Measurements from ENCODE around the gene SPANXN5. TPM values are rescaled to one million over a fixed set of nuclear protein-coding genes. Genes with fewer than 3 reads are reported as not detected.
"Not testable (repeated sequence)": the region's sequence is repeated elsewhere in the genome, so short reads cannot be mapped to it uniquely, and the experiment has no call there.

The SPANXN5 gene
- not detected for polyA plus RNA-seq (ENCODE audit: insufficient read length in 3 of 3)
- long read RNA-seq, donor 1: 0 reads
- long read RNA-seq, donor 2: 0 reads
- long read RNA-seq, donor 3: 0 reads
- long read RNA-seq, donor 4: 0 reads
- long read RNA-seq, donor 5: 0 reads
- long read RNA-seq, donor 6: 0 reads
- long read RNA-seq, donor 7: 0 reads
- long read RNA-seq, donor 8: 0 reads
- long read RNA-seq, donor 9: 0 reads
- long read RNA-seq, donor 10: 0 reads
- long read RNA-seq, donor 11: 0 reads
- long read RNA-seq, donor 12: 0 reads
- long read RNA-seq, donor 13: 0 reads
- long read RNA-seq, donor 14: 0 reads
- long read RNA-seq, donor 15: 0 reads
- long read RNA-seq, donor 16: 0 reads

GRCh38 chrX:52797327-52797726 is at the start of gene SPANXN5:
SPANXN5 (minus strand) TSS chrX:52797427; CDS start chrX:52797348, 79 bp downstream.
- not testable (repeated sequence) for DNase-seq

GRCh38 chrX:52843619-52844018 is 46.4 kb upstream of the SPANXN5 start:
- DNase-seq: not testable (repeated sequence)

GRCh38 chrX:52839137-52839536 is 41.9 kb upstream of the SPANXN5 start:
- DNase-seq: no peak

- DNase-seq: no peak
Measured at GRCh38 chrX:52830551-52830950, 33.3 kb upstream of the SPANXN5 start.

GRCh38 chrX:52824608-52825007 is 27.4 kb upstream of the SPANXN5 start:
- DNase-seq: no peak

GRCh38 chrX:52821079-52821760 is 24.0 kb upstream of the SPANXN5 start:
- DNase-seq: no peak

GRCh38 chrX:52819788-52820187 is 22.6 kb upstream of the SPANXN5 start:
- no peak for DNase-seq

GRCh38 chrX:52811065-52811625 is 13.9 kb upstream of the SPANXN5 start, which contains the start of gene XAGE5:
XAGE5 (plus strand) TSS chrX:52811287; CDS start chrX:52812567, 1,280 bp downstream.
- DNase-seq: no peak

- DNase-seq: not testable (repeated sequence)
Measured at GRCh38 chrX:52804876-52805275, 7.6 kb upstream of the SPANXN5 start.

- not testable (repeated sequence) for DNase-seq
Measured at GRCh38 chrX:52773504-52773903, 23.7 kb downstream of the SPANXN5 start.

- DNase-seq: not testable (repeated sequence)
Measured at GRCh38 chrX:52765983-52766382, 31.2 kb downstream of the SPANXN5 start.

GRCh38 chrX:52750952-52751351 is 46.3 kb downstream of the SPANXN5 start, which contains the start of gene SSX2B:
SSX2B (plus strand) TSS chrX:52751252; CDS start chrX:52752681, 1,429 bp downstream.
- not testable (repeated sequence) for DNase-seq

Other genes starting within 250 kb of the SPANXN5 start
- gene SSX7, start 142.5 kb downstream of the SPANXN5 start, polyA plus RNA-seq (ENCODE audit: insufficient read length in 3 of 3): not detected
- not detected for gene SSX2, start 90.2 kb downstream of the SPANXN5 start, polyA plus RNA-seq (ENCODE audit: insufficient read length in 3 of 3)
- gene SSX2B, start 46.2 kb downstream of the SPANXN5 start, polyA plus RNA-seq (ENCODE audit: insufficient read length in 3 of 3): under 1 TPM in 2 of 3 donors, not detected in 1; 0.32 to 0.34 TPM
- not detected for gene XAGE5, start 13.9 kb upstream of the SPANXN5 start, polyA plus RNA-seq (ENCODE audit: insufficient read length in 3 of 3)
- gene XAGE3, start 70.7 kb upstream of the SPANXN5 start, polyA plus RNA-seq (ENCODE audit: insufficient read length in 3 of 3): not detected
- gene FAM156B, start 99.9 kb upstream of the SPANXN5 start, polyA plus RNA-seq (ENCODE audit: insufficient read length in 3 of 3): 10 to 100 TPM; 17.6 to 20.1 (median 19.7) TPM
- 10 to 100 TPM; 24.8 to 43.7 (median 41.7) TPM for gene FAM156A, start 161.1 kb upstream of the SPANXN5 start, polyA plus RNA-seq (ENCODE audit: insufficient read length in 3 of 3)